ENCODE measurements around the gene CHIT1.
"Not testable (repeated sequence)": the region's sequence is repeated elsewhere in the genome, so short reads cannot be mapped to it uniquely, and the experiment has no call there.

CHIT1 gene

DNA sequence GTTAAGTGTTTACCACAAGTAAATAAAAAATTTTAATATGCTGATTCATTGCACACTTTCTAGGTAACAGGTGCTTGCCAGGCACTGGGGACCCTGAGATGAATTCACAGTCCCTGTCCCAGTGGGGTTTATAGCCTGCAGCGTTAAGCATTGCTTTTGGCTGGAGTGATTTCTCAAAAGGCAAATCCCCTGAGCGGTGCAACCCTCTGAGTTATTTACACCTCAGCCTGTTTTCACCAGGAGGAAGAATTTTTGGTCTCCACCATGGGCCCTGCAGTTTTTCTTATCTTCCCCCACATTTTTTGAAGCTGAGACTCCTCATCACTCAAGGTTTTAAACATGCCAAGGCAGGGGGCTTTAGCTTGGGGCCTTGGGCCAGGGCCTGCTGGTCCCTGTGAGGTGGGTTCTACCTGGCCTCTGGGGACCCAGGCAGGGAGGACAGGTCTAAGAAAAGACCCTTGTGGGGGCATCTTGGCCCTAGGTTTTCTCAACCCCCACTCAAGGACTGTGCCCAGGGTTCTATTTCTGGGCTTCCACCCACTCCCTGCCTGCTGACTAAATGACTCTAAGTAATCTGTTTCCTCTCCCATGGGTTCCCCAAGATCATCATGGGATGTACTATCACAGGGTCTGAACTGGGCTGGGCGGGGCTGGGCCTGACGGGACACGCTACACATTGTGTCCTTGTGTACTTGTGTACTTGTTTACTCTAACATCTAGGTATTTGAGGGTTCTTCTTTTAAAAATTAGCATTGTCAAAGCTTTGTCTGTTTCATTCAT is 10.2 kb upstream of the CHIT1 start:
- no peak overlapping the region for H3K4me3 ChIP-seq
- DNase-seq (ENCODE audit: low spot score): no peak
- H3K27ac ChIP-seq: no peak overlapping the region
- TF ChIP-seq, protein P1, sequence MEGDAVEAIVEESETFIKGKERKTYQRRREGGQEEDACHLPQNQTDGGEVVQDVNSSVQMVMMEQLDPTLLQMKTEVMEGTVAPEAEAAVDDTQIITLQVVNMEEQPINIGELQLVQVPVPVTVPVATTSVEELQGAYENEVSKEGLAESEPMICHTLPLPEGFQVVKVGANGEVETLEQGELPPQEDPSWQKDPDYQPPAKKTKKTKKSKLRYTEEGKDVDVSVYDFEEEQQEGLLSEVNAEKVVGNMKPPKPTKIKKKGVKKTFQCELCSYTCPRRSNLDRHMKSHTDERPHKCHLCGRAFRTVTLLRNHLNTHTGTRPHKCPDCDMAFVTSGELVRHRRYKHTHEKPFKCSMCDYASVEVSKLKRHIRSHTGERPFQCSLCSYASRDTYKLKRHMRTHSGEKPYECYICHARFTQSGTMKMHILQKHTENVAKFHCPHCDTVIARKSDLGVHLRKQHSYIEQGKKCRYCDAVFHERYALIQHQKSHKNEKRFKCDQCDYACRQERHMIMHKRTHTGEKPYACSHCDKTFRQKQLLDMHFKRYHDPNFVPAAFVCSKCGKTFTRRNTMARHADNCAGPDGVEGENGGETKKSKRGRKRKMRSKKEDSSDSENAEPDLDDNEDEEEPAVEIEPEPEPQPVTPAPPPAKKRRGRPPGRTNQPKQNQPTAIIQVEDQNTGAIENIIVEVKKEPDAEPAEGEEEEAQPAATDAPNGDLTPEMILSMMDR (IDR thresholded peaks at IDR 0.05): no peak

DNA sequence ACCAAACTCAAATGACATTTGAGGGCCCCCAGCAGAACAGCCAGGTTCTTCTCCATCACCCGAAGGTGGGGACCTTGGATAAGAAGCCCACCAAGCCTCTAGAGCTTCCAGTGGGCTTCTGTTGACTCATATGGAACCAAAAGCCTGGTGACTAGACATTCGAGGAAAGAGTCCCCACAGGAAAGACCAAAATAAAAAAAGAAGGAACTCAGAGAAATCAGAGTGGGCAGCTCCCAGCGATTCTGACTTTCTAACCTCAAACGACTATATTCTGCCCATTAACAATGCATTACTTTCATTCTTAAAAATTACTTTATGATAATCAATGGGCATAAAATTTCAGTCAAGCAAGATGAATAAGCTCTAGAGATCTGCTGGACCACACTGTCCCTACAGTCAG is 9.6 kb upstream of the CHIT1 start:
- no peak for DNase-seq (ENCODE audit: low spot score)
- TF ChIP-seq, protein P1 (IDR thresholded peaks at IDR 0.05): no peak
- H3K4me3 ChIP-seq: no peak overlapping the region
- H3K27ac ChIP-seq: no peak overlapping the region

DNA sequence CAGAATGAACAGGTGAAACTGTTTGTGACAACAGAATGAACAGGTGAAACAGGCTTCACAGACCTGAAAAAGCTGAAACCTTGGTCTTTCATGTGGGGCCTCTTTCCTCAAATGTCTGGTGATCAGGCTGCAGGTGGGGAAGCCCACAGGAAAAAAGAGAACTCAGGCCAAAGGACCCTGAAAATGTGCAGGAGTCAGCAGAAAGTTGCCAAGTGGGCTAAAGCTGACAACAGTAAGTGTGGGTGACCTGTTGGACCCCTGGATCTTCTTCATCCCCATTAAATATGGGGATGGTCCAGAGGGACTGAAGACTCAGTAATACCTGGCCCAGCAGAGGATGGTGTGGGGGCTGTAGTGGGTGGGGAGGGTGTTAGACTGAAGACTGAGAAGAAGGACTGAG is 9.1 kb upstream of the CHIT1 start:
- TF ChIP-seq, protein P1 (IDR thresholded peaks at IDR 0.05): no peak
- H3K27ac ChIP-seq: no peak overlapping the region
- H3K4me3 ChIP-seq: no peak overlapping the region
- DNase-seq (ENCODE audit: low spot score): no peak

DNA sequence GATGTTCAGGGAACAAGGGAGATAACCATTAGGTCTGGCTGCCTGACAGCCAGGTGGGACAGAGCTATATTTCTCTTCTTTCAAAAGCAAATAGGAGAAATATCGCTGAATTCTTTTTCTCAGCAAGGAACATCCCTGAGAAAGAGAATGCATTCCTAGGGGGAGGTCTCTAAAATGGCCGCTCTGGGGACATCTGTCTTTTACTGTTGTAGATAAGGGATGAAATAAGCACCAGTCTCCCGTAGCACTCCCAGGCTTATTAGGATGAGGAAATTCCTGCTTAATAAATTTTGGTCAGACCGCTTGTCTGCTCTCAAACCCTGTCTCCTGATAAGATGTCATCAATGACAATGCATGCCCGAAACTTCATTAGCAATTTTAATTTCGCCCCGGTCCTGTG is 5.4 kb upstream of the CHIT1 start:
- H3K4me3 ChIP-seq; H3K27ac ChIP-seq; DNase-seq (ENCODE audit: low spot score): not testable (repeated sequence)

DNA sequence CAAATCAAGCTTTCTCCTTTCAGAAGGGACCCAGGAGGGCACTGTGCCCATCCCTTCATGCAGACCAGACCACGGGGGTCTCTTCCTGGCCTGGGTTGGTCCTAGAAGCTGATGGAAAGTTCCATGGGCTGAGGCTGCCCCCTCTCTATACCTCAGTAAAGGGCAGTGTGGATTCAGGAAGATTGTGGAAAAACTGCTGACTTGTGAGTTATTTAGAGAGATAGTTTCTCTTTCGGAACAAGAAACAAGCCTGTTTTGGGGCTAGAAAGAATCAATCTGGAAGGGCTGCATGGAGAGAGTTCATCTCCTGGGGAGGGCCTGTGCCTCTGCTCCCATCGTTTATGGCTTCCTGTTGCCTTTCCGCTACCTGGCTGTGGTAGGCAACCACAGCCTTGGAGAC is 803 bp downstream of the CHIT1 start:
- no peak for DNase-seq (ENCODE audit: low spot score)
- no peak overlapping the region for H3K4me3 ChIP-seq
- H3K27ac ChIP-seq: no peak overlapping the region
- TF ChIP-seq, protein P1 (IDR thresholded peaks at IDR 0.05): no peak

DNA sequence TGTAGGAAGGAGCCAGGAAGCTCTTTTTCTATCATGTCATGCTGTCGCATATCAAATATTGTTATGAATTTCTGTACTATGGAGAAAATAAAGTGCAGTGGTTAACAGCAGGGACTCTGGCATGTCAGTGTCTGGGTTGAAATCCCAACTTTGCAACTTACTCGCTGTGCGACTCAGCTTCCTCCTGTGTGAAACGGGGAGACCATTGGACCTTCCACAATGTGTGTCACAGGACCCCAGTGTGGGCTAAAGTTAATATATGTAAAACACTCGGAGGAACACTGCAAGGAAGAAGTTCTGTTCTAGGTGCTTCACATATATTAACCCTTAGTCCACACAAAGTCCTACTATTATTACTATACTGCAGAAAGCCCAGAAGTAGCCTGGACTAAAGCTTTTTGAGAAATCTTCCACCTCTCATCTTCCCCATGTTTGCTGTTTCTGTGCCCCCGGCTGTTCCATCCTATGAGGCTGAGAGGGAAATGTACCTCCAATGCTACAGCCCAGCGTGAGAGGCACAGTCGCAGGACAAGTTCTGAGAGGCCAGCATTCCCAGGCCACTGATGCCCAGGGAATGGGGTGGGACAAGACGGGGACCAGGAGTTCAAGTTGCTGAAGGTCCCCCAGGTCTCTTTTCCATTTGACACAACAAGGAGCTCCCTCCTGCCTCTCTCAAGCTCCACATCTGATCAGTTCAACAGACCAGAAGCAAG is 1.9 kb downstream of the CHIT1 start:
- H3K27ac ChIP-seq: no peak overlapping the region
- DNase-seq (ENCODE audit: low spot score): no peak
- TF ChIP-seq, protein P1 (IDR thresholded peaks at IDR 0.05): no peak
- H3K4me3 ChIP-seq: no peak overlapping the region

DNA sequence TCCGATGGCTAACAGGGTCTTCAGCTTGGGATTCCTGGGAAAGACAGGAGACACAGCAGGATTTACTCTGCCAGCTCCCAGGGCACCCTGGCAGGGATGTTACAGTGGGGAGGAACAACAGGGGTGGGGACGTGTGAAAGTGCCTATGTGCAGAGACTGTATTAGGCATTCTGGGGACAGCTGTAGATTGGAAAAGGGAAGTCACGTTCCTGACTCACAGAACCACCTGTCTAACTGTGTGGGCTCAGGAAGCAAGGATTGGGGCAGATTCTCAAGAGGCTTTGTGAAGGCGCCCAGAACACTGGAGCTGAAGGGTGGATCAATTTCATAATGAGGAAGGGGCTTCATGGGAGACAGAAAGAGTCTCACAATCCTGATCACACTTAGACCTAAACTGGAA is 4.4 kb downstream of the CHIT1 start:
- TF ChIP-seq, protein P1 (IDR thresholded peaks at IDR 0.05): no peak
- H3K27ac ChIP-seq: no peak overlapping the region
- no peak overlapping the region for H3K4me3 ChIP-seq
- DNase-seq (ENCODE audit: low spot score): no peak
